GM23338 (cell line): ENCODE data around the gene GPD2. TPM values are rescaled to one million over a fixed set of nuclear protein-coding genes. Genes with fewer than 3 reads are reported as not detected.

Experiments
- CREB1 ChIP-seq: fragments of 250-450 bp; sonication (Bioruptor Pico); IDR thresholded peaks from 2 replicates; pipeline ENCODE4 v1.5.0; 2020; ENCODE audit warnings: low read depth, mild to moderate bottlenecking, moderate library complexity
- CTCF ChIP-seq, 2 experiments: fragments of 200-600 bp in 1 of 2; sonication (generic) in 1 of 2; conservative IDR thresholded peaks; 2 replicates each; pipeline versions ENCODE4 v1.5.1 to v1.6.1; 2016 to 2017; ENCODE audit warnings: antibody characterized with exemption in 2 of 2, low read depth in 2 of 2, mild to moderate bottlenecking in 2 of 2, moderate library complexity in 1 of 2
- EZH2phosphoT487 ChIP-seq: fragments of 200-600 bp; sonication (generic); IDR thresholded peaks from one replicate; pipeline ENCODE4 v1.8.1; 2018; ENCODE audit warnings: antibody characterized with exemption; ENCODE audit not compliant: unreplicated experiment
- JUNB ChIP-seq: IDR thresholded peaks from one replicate; pipeline ENCODE4 v1.6.1; 2016; ENCODE audit warnings: antibody characterized with exemption; ENCODE audit not compliant: unreplicated experiment
- NANOG ChIP-seq: IDR thresholded peaks from 2 replicates; pipeline ENCODE4 v1.6.1; 2016; ENCODE audit warnings: antibody characterized with exemption, borderline replicate concordance
- POLR2AphosphoS5 ChIP-seq: IDR thresholded peaks from 2 replicates; pipeline ENCODE4 v1.6.1; 2016; ENCODE audit warnings: antibody characterized with exemption, low read depth
- STAT1 ChIP-seq: IDR thresholded peaks from one replicate; pipeline ENCODE4 v1.6.1; 2016; ENCODE audit warnings: antibody characterized with exemption; ENCODE audit not compliant: unreplicated experiment
- ZNF114 ChIP-seq: fragments of 250-450 bp; sonication (Bioruptor Pico); IDR thresholded peaks from 2 replicates; pipeline ENCODE4 v1.5.0; 2020; ENCODE audit warnings: mild to moderate bottlenecking, moderate library complexity
- ZNF331 ChIP-seq: fragments of 250-450 bp; sonication (Bioruptor Pico); IDR thresholded peaks from 2 replicates; pipeline ENCODE4 v1.5.0; 2020; ENCODE audit warnings: low read depth, mild to moderate bottlenecking, moderate library complexity
- polyA plus RNA-seq: library from polyadenylated mRNA; unstranded; fragments of >200 nt; fragmentation: Nextera tagmentation; extraction: Ambion mirVana; gene quantifications from 2 replicates; pipeline ENCODE4 v1.2.1, GENCODE V29; 2016
- total RNA-seq: library from RNA; depleted of rRNA; stranded (reverse); fragments of >200 nt; shearing (Covaris generic); gene quantifications from 2 replicates; pipeline ENCODE4 v1.2.3, GENCODE V29; 2014
- TF ChIP-seq, protein P1 (sequence below): fragments of 250-450 bp; sonication (Bioruptor Pico); IDR thresholded peaks from 2 replicates; pipeline ENCODE4 v1.5.0; 2020; ENCODE audit warnings: mild to moderate bottlenecking, moderate library complexity
- TF ChIP-seq, protein P2 (sequence below): IDR thresholded peaks from one replicate; pipeline ENCODE4 v1.6.1; 2018; ENCODE audit warnings: antibody characterized with exemption; ENCODE audit not compliant: unreplicated experiment
- TF ChIP-seq, protein P3 (sequence below): IDR thresholded peaks from 2 replicates; pipeline ENCODE4 v1.6.1; 2016; ENCODE audit warnings: antibody characterized with exemption

The GPD2 gene
- total and polyA plus RNA-seq, 2 experiments from 2014 or later, result 9.4 to 67.4 TPM

DNA sequence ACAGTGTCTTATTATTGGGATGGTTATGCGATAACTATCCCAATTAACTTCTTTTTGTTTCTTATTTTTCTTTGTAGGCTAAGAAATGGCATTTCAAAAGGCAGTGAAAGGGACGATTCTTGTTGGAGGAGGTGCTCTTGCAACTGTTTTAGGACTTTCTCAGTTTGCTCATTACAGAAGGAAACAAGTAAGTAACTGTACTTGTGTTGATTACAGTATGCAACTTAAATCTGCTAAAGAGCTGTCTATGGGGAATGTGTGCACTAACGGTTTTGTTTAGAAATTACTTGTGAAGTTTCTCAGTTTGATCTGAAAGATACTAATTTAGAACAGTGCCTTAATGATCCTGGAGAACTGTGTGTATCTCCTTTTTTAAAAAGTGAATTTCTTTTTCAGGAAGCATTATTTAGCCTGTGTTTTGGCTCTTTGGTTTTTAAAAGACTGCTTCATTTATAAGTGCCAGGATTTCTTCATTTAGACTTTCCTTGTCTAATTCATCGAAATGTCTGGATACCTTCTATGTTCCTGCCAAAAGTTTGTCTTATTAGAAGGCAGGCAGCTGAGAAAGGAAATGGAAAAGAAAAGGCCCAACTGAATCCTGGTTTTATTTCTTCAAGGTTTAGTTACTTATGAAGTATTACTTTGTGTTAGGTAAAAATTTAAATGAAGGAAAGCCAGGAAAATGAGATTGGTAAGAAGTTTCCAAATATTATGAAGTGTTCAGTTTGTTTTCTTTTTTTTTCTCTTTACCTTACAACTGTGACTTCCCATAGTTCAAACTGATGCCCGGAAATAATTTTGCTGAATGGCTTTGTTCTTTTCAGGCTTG lies 40.1 kb downstream of the GPD2 start (continued):
- TF ChIP-seq, protein P1, sequence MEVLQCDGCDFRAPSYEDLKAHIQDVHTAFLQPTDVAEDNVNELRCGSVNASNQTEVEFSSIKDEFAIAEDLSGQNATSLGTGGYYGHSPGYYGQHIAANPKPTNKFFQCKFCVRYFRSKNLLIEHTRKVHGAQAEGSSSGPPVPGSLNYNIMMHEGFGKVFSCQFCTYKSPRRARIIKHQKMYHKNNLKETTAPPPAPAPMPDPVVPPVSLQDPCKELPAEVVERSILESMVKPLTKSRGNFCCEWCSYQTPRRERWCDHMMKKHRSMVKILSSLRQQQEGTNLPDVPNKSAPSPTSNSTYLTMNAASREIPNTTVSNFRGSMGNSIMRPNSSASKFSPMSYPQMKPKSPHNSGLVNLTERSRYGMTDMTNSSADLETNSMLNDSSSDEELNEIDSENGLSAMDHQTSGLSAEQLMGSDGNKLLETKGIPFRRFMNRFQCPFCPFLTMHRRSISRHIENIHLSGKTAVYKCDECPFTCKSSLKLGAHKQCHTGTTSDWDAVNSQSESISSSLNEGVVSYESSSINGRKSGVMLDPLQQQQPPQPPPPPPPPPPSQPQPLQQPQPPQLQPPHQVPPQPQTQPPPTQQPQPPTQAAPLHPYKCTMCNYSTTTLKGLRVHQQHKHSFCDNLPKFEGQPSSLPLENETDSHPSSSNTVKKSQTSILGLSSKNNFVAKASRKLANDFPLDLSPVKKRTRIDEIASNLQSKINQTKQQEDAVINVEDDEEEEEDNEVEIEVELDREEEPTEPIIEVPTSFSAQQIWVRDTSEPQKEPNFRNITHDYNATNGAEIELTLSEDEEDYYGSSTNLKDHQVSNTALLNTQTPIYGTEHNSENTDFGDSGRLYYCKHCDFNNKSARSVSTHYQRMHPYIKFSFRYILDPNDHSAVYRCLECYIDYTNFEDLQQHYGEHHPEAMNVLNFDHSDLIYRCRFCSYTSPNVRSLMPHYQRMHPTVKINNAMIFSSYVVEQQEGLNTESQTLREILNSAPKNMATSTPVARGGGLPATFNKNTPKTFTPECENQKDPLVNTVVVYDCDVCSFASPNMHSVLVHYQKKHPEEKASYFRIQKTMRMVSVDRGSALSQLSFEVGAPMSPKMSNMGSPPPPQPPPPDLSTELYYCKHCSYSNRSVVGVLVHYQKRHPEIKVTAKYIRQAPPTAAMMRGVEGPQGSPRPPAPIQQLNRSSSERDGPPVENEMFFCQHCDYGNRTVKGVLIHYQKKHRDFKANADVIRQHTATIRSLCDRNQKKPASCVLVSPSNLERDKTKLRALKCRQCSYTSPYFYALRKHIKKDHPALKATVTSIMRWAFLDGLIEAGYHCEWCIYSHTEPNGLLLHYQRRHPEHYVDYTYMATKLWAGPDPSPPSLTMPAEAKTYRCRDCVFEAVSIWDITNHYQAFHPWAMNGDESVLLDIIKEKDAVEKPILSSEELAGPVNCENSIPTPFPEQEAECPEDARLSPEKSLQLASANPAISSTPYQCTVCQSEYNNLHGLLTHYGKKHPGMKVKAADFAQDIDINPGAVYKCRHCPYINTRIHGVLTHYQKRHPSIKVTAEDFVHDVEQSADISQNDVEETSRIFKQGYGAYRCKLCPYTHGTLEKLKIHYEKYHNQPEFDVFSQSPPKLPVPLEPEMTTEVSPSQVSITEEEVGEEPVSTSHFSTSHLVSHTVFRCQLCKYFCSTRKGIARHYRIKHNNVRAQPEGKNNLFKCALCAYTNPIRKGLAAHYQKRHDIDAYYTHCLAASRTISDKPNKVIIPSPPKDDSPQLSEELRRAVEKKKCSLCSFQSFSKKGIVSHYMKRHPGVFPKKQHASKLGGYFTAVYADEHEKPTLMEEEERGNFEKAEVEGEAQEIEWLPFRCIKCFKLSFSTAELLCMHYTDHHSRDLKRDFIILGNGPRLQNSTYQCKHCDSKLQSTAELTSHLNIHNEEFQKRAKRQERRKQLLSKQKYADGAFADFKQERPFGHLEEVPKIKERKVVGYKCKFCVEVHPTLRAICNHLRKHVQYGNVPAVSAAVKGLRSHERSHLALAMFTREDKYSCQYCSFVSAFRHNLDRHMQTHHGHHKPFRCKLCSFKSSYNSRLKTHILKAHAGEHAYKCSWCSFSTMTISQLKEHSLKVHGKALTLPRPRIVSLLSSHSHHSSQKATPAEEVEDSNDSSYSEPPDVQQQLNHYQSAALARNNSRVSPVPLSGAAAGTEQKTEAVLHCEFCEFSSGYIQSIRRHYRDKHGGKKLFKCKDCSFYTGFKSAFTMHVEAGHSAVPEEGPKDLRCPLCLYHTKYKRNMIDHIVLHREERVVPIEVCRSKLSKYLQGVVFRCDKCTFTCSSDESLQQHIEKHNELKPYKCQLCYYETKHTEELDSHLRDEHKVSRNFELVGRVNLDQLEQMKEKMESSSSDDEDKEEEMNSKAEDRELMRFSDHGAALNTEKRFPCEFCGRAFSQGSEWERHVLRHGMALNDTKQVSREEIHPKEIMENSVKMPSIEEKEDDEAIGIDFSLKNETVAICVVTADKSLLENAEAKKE (CRISPR knock-in tag), result no peak
- no peak for TF ChIP-seq CTCF (conservative IDR thresholded peaks at IDR 0.05; ENCODE audit: low read depth in 2 of 2)
- no peak for TF ChIP-seq ZNF331 (CRISPR knock-in tag)
- TF ChIP-seq NANOG, result no peak
- TF ChIP-seq JUNB, result no peak
- TF ChIP-seq CREB1 (CRISPR knock-in tag), result no peak
- TF ChIP-seq STAT1, result no peak
- TF ChIP-seq ZNF114, result no peak
- TF ChIP-seq, protein P2, sequence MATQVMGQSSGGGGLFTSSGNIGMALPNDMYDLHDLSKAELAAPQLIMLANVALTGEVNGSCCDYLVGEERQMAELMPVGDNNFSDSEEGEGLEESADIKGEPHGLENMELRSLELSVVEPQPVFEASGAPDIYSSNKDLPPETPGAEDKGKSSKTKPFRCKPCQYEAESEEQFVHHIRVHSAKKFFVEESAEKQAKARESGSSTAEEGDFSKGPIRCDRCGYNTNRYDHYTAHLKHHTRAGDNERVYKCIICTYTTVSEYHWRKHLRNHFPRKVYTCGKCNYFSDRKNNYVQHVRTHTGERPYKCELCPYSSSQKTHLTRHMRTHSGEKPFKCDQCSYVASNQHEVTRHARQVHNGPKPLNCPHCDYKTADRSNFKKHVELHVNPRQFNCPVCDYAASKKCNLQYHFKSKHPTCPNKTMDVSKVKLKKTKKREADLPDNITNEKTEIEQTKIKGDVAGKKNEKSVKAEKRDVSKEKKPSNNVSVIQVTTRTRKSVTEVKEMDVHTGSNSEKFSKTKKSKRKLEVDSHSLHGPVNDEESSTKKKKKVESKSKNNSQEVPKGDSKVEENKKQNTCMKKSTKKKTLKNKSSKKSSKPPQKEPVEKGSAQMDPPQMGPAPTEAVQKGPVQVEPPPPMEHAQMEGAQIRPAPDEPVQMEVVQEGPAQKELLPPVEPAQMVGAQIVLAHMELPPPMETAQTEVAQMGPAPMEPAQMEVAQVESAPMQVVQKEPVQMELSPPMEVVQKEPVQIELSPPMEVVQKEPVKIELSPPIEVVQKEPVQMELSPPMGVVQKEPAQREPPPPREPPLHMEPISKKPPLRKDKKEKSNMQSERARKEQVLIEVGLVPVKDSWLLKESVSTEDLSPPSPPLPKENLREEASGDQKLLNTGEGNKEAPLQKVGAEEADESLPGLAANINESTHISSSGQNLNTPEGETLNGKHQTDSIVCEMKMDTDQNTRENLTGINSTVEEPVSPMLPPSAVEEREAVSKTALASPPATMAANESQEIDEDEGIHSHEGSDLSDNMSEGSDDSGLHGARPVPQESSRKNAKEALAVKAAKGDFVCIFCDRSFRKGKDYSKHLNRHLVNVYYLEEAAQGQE, result no peak
- no peak for TF ChIP-seq POLR2AphosphoS5
- TF ChIP-seq, protein P3, sequence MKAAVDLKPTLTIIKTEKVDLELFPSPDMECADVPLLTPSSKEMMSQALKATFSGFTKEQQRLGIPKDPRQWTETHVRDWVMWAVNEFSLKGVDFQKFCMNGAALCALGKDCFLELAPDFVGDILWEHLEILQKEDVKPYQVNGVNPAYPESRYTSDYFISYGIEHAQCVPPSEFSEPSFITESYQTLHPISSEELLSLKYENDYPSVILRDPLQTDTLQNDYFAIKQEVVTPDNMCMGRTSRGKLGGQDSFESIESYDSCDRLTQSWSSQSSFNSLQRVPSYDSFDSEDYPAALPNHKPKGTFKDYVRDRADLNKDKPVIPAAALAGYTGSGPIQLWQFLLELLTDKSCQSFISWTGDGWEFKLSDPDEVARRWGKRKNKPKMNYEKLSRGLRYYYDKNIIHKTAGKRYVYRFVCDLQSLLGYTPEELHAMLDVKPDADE, result no peak
- TF ChIP-seq EZH2phosphoT487, result no peak
